Prostate gland (tissue), 2 donors: ENCODE measurements around the gene SLAIN1. TPM values are rescaled to one million over a fixed set of nuclear protein-coding genes. Genes with fewer than 3 reads are reported as not detected.

ENCODE experiments used
- DNase-seq: peaks from one replicate; pipeline ENCODE4 v3.0.0-alpha.2; 2019; ENCODE audit warnings: low spot score
- H3K27ac ChIP-seq, 2 donors: fragments of 200-600 bp; sonication (generic); 2 replicates each; pipeline ENCODE4 v1.5.1; 2017 to 2019
- H3K27me3 ChIP-seq: fragments of 200-600 bp; sonication (generic); replicated peaks from 2 replicates; pipeline ENCODE4 v1.5.1; 2019; ENCODE audit not compliant: insufficient read depth
- H3K36me3 ChIP-seq, 2 donors: fragments of 200-600 bp; sonication (generic); 1 replicate in 1 of 2; 2 replicates in 1 of 2; pipeline versions ENCODE4 v1.5.1 to v1.8.1; 2017 to 2019
- H3K4me1 ChIP-seq: fragments of 200-600 bp; sonication (generic); replicated peaks from 2 replicates; pipeline ENCODE4 v1.5.1; 2019
- H3K4me3 ChIP-seq, 2 donors: fragments of 200-600 bp; sonication (generic); 2 replicates each; pipeline ENCODE4 v1.5.1; 2017 to 2019
- H3K9me3 ChIP-seq: fragments of 200-600 bp; sonication (generic); 2 replicates; pipeline ENCODE4 v1.5.1; 2017
- POLR2A ChIP-seq: fragments of 450-650 bp; IDR thresholded peaks from one replicate; pipeline ENCODE4 v1.6.1; 2016; ENCODE audit warnings: antibody characterized with exemption, mild to moderate bottlenecking
- POLR2AphosphoS5 ChIP-seq: sonication (generic); formaldehyde crosslinking; IDR thresholded peaks from one replicate; pipeline ENCODE4 v1.6.1; 2017; ENCODE audit warnings: antibody characterized with exemption
- WGBS: methylation state at CpG from one replicate; pipeline ENCODE4 v1.1.5; 2018; 5-methylcytosine and 5-hydroxymethylcytosine counted together
- intact Hi-C: fragments of 100-400 bp; cut with DNase I; formaldehyde crosslinking; loops from one replicate; pipeline ENCODE4 v1.14.2; 2022
- total RNA-seq, 2 donors: library from RNA; depleted of rRNA; stranded (reverse); fragments of >200 nt; gene quantifications; one replicate each; pipeline ENCODE4 v1.1.0, GENCODE V29; 2016
- TF ChIP-seq, protein P1 (sequence below), 4 experiments: fragments of 200-600 bp in 2 of 4; fragments of 450-650 bp in 2 of 4; sonication (generic) in 2 of 4; IDR thresholded peaks; 1 replicate in 3 of 4; 2 replicates in 1 of 4; pipeline ENCODE4 v1.5.1; 2016 to 2019; ENCODE audit warnings: antibody characterized with exemption in 4 of 4, mild to moderate bottlenecking in 2 of 4, moderate library complexity in 2 of 4

SLAIN1 gene
- total RNA-seq, 2 donors from 2014 or later: 9.6 to 132 TPM

DNA sequence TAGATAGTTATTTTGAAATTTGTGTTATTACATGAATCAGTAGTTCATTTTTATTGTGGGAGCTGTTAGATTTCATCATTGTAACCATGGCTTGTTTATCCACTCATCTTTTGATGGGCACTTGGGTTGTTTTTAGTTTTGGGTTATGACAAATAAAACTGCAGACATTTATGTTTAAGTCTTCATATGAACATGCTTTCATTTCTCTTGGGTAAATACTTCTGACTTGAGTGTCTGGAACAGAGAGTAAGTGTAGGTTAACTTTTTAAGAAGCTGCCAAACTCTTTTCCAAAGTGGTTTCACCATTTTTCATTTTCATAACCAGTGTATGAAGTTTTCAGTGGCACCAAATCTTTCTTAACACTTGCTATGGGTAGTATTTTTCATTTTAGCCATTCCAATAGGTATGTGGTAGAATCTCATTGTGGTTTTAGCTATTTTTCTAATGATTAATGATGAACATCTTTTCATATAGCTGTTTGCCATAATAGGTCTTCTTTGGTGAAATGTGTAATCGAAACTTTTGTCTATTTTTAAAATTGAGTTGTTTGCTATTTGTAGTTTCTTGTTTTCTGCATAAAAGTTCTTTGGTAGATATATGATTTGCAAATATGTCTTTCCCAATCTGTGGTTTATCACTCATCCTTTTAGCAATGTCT is 17.9 kb downstream of the SLAIN1 start:
- H3K27me3 ChIP-seq: no peaks in the 10 kb centered on the region
- 88% methylated on average over 1 of the region's 1 CpG for WGBS

DNA sequence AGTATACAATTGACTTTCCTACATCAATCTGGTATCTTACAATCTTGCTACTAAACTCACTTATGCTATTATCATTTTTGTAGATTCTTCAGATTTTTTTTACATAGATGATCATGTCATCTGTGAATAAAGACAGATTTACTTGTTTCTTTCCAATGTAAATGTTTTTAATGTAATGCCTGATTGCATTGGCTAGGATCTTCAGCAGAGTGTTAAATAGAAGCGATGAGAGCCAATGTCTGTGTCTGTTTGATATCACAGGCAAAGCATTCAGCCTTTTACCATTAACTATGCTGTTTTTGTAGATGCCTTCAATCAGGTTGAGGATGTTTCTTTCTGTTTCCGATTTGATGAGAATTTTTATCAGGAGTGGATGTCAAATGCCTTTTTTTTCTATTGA is 19.2 kb downstream of the SLAIN1 start:
- WGBS: 98% methylated on average over 2 of the region's 2 CpGs
- H3K4me3 ChIP-seq: no peak overlapping the region
- no peak overlapping the region for H3K27ac ChIP-seq

More for the DNA sequence above, 17.9 kb downstream of the SLAIN1 start:
- no peaks in the 10 kb centered on the region for H3K36me3 ChIP-seq
- no peaks in the 10 kb centered on the region for H3K9me3 ChIP-seq
- DNase-seq: no peak
- intact Hi-C loops: no loop called here
- no peak overlapping the region for H3K4me3 ChIP-seq
- H3K27ac ChIP-seq: no peak overlapping the region
- TF ChIP-seq, protein P1, sequence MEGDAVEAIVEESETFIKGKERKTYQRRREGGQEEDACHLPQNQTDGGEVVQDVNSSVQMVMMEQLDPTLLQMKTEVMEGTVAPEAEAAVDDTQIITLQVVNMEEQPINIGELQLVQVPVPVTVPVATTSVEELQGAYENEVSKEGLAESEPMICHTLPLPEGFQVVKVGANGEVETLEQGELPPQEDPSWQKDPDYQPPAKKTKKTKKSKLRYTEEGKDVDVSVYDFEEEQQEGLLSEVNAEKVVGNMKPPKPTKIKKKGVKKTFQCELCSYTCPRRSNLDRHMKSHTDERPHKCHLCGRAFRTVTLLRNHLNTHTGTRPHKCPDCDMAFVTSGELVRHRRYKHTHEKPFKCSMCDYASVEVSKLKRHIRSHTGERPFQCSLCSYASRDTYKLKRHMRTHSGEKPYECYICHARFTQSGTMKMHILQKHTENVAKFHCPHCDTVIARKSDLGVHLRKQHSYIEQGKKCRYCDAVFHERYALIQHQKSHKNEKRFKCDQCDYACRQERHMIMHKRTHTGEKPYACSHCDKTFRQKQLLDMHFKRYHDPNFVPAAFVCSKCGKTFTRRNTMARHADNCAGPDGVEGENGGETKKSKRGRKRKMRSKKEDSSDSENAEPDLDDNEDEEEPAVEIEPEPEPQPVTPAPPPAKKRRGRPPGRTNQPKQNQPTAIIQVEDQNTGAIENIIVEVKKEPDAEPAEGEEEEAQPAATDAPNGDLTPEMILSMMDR (IDR thresholded peaks at IDR 0.05): no peak
- TF ChIP-seq POLR2A (no peak), POLR2AphosphoS5 (no peak)
- no peaks in the 10 kb centered on the region for H3K4me1 ChIP-seq

DNA sequence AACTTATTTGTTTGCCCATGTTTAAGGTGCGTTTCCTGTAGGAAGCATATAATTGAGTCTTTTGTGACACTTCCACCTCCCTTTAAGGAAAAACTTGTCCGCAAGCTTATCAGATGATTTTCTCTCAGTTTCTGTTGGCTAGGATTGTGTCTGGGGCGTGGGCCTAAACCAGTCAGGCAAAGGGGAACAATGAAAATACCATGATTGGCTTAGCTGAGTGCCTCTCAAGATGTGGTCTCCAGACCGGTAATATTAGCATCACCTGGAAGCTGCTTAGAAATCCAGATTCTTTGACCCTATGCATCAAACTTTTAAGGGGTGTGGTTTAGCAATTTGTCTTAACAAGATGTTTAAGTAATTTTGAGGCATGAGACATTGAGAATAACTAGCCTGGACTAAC is 20.0 kb downstream of the SLAIN1 start:
- intact Hi-C loops: no loop called here
- no peaks in the 10 kb centered on the region for H3K4me1 ChIP-seq
- no peak for DNase-seq
- no peaks in the 10 kb centered on the region for H3K36me3 ChIP-seq
- H3K9me3 ChIP-seq: no peaks in the 10 kb centered on the region
- no peaks in the 10 kb centered on the region for H3K27me3 ChIP-seq
- 92% methylated on average over 4 of the region's 4 CpGs for WGBS
- no peak overlapping the region for H3K27ac ChIP-seq
- TF ChIP-seq POLR2A (no peak), POLR2AphosphoS5 (no peak)
- TF ChIP-seq, protein P1 (IDR thresholded peaks at IDR 0.05): no peak
- H3K4me3 ChIP-seq: no peak overlapping the region

More for the DNA sequence above, 19.2 kb downstream of the SLAIN1 start:
- TF ChIP-seq POLR2A (no peak), POLR2AphosphoS5 (no peak)
- TF ChIP-seq, protein P1 (IDR thresholded peaks at IDR 0.05): no peak
- H3K27me3 ChIP-seq: no peaks in the 10 kb centered on the region
- intact Hi-C loops: no loop called here
- no peaks in the 10 kb centered on the region for H3K4me1 ChIP-seq
- H3K36me3 ChIP-seq: no peaks in the 10 kb centered on the region
- H3K9me3 ChIP-seq: no peaks in the 10 kb centered on the region
- no peak for DNase-seq

DNA sequence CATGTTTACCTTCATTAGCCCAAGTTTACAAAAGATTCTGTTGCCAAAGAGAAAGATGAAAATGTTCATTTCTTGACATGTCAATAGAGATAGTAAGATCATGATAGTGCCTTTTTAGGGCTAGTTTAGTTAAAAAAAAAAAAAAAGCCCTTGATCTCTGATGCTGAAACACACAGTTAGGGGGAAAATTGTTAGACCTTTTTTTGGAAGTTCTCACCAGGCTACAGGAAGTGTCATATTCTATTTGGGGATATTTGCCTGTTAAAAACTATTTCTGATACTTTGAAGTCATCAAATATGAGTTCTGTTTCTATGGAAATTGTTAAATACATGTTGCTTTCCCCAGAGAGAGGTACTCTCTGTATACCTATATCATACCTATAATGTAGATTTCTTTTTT is 21.6 kb downstream of the SLAIN1 start:
- Histone ChIP-seq H3K27ac (no peak overlapping the region), H3K9me3 (no peaks in the 10 kb centered on the region), H3K4me3 (no peak overlapping the region), H3K4me1 (no peaks in the 10 kb centered on the region), H3K36me3 (no peaks in the 10 kb centered on the region), H3K27me3 (no peaks in the 10 kb centered on the region)
- TF ChIP-seq POLR2AphosphoS5: no peak
- TF ChIP-seq, protein P1 (IDR thresholded peaks at IDR 0.05): no peak
- DNase-seq: no peak
- intact Hi-C loops: no loop called here

DNA sequence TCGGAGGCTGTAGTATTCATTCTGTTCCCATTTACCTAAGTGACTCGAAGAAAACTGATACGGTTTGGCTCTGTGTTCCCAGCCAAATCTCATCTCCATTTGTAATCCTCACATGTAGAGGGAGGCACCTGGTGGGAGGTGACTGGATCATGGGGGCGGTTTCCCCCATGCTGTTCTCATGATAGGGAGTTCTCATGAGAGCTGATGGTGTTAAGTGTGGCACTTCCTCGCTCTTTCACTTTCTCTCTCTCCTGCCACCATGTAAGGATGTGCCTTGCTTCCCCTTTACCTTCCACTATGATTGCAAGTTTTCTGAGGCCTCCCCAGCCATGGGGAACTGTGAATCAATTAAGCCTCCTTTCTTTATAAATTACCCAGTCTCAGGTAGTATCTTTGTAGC is 23.5 kb downstream of the SLAIN1 start:
- intact Hi-C loops: no loop called here
- H3K9me3 ChIP-seq: no peaks in the 10 kb centered on the region
- no peak for DNase-seq
- no peaks in the 10 kb centered on the region for H3K27me3 ChIP-seq
- H3K27ac ChIP-seq: no peak overlapping the region
- TF ChIP-seq, protein P1 (IDR thresholded peaks at IDR 0.05): no peak
- no peak for TF ChIP-seq POLR2A
- 91% methylated on average over 5 of the region's 5 CpGs for WGBS
- no peaks in the 10 kb centered on the region for H3K4me1 ChIP-seq
- no peak overlapping the region for H3K4me3 ChIP-seq
- no peaks in the 10 kb centered on the region for H3K36me3 ChIP-seq
